ENCODE results near the gene LAMA2.

GRCh38 chr6:129350278-129350677, 467.3 kb downstream of the LAMA2 start:
- TF ChIP-seq CTCF (IDR thresholded peaks at IDR 0.05; ENCODE audit: low read length) (no peak), EZH2 (IDR thresholded peaks at IDR 0.05; ENCODE audit: borderline replicate concordance, low read length) (no peak)
